Neural progenitor cell (in vitro differentiated cells): ENCODE measurements around the gene PEX16.

Source experiments
- CTCF ChIP-seq: fragments of 200-600 bp; sonication (generic); IDR thresholded peaks from 2 replicates; pipeline ENCODE4 v1.5.1; 2017; ENCODE audit warnings: antibody characterized with exemption, mild to moderate bottlenecking
- EZH2 ChIP-seq: fragments of 200-600 bp; sonication (generic); IDR thresholded peaks from 2 replicates; pipeline ENCODE4 v1.6.1; 2017; ENCODE audit warnings: antibody characterized with exemption, mild to moderate bottlenecking, moderate library complexity

- TF ChIP-seq CTCF (no peak), EZH2 (no peak)
Observed at GRCh38 chr11:45906965-45907611, 10.6 kb downstream of the PEX16 start, which contains the start of gene FREY1.
